ENCODE data around the gene COA5.

GRCh38 chr2:98592565-98592964 lies 15.7 kb downstream of the COA5 start:
- TF ChIP-seq GATA2 (IDR thresholded peaks at IDR 0.05; ENCODE audit: low read depth, low read length) (no peak), GATA3 (IDR thresholded peaks at IDR 0.05; ENCODE audit: low read depth, low read length) (no peak)
